HG03520 (cell line): ENCODE results near the gene USP34.
"Not testable (repeated sequence)": the region's sequence is repeated elsewhere in the genome, so short reads cannot be mapped to it uniquely, and the experiment has no call there.

Experiments
- ATAC-seq: cut with Tn5 transposase; IDR thresholded peaks from one replicate; pipeline ENCODE4 v1.9.1; 2021; ENCODE audit warnings: mild to moderate bottlenecking, moderate library complexity; ENCODE audit not compliant: unreplicated experiment

The USP34 gene

GRCh38 chr2:61426267-61426897 is 44.5 kb downstream of the USP34 start:
- peak; percentile 52 for ATAC-seq

- peak; percentile 6 for ATAC-seq
Observed at GRCh38 chr2:61425605-61426155, 45.2 kb downstream of the USP34 start.

- no peak for ATAC-seq
Observed at GRCh38 chr2:61423714-61424113, 47.2 kb downstream of the USP34 start.

- ATAC-seq: no peak
Observed at GRCh38 chr2:61421611-61422010, 49.3 kb downstream of the USP34 start.

DNA sequence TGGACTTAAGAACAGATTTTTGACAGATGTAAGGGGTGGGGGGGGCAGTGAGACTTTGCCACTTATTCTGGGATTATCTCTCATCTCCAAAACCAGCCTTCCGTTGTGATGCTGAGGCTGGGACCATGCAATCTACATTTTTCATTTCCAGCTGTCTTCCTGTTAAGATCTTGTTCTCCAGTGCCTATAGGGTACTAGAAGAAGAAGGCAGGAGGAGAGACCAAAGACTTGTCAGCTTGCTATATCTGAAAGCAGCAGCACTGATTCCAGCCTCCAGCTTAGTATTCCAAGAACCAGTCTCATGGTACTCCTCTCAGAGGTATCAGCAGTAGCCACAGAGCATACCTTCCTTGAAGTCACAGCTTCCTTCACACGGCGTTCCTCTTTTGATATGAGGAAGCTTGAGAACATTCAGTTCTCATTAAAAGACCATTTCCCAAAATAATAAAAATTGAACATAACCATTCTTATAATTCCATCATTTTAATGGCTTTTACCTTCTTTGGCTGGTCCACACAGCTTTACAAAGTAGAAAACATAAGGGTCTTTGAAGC is 49.8 kb downstream of the USP34 start:
- ATAC-seq: no peak

- ATAC-seq: no peak
Observed at GRCh38 chr2:61419570-61419969, 51.3 kb downstream of the USP34 start.

DNA sequence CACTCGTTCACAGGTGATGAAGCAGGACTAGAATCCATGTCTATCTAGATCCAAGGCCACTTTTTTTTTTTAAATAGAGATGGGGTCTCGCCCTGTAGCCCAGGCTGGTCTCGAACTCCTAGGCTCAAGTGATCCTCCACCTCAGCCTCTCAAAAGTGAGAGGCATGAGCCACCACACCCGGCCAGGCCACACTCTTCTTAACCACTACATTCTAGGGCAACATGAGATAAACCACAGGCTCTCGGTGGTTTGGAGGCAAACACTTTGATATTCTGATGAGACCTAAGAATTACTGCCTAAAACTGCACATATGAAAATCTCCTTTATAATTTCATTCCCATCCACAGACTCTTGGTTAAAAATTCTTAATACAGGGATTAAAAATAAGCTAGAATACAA is 51.8 kb downstream of the USP34 start:
- no peak for ATAC-seq

DNA sequence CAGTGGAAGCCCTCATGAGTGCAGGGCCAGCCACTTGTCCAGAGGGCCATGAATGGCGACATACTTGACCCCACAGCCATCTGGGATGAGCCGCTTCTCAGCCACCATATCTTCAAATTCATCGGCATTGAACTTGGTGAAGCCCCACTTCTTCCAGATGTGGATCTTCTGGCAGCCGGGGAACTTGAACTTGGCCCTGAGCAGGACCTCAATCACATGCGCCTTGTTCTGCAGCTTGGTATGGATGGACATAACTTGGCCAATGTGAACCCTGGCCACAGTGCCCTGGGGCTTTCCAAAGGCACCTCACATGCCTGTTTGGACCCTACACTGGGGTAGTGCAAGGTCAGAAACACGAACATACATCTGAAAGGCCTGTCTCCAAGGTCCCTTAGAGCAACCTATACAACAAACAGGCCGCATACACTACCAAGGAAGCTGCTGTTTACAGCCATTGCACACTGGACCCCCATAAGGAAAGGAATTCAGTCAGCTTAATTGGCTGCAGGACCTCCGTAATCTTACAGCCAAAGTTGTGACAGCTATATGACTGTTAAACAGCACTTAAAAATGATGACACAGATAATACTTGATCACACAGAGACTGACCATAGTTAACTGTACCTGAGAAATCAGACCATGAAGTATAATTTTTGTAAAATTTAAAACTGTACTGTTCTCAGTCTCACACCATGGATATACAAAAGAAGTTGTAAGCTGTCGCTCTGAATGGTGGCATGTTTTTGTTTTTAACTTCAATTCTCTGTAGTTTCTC is 53.8 kb downstream of the USP34 start:
- no peak for ATAC-seq

GRCh38 chr2:61415265-61415664 is 55.6 kb downstream of the USP34 start:
- ATAC-seq: no peak

DNA sequence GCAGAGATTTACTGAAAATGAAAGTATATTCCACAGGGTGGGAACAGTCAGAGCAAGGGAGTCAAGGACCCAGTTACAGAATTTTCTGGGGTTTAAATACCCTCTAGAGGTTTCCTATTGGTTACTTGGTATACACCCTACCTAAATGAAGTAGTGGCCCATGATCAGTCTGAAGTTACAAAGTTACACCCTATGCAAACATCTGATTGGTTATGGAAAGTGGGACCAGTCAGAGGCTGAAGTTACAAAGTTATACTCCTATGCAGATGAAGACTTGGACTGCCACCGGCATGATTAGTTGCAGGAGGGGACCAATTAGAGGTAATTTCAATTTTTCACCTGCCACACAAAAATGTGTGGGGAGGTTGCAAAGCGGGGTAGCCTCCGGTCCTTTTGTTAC is 56.2 kb downstream of the USP34 start:
- no peak for ATAC-seq

DNA sequence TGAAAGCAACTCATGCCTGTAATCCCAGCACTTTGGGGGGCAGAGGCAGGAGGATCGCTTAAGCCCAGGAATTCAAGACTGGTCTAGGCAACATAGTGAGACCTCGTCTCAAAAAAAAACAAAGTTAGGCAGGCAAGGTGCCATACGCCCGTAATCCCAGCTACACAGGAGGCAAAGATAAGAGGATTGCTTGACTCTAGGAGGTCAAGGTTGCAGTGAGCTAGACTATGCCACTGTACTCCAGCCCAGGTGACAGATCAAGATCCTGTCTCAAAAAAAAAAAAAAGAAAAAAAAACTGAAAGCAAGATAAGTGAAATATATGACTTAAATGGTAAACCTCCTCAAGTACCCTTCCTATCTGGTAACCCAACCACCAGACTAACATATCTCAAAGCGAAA is 59.8 kb downstream of the USP34 start:
- ATAC-seq: no peak

GRCh38 chr2:61410185-61410584 is 60.7 kb downstream of the USP34 start:
- no peak for ATAC-seq

- ATAC-seq: no peak
Observed at GRCh38 chr2:61405813-61406212, 65.1 kb downstream of the USP34 start.

DNA sequence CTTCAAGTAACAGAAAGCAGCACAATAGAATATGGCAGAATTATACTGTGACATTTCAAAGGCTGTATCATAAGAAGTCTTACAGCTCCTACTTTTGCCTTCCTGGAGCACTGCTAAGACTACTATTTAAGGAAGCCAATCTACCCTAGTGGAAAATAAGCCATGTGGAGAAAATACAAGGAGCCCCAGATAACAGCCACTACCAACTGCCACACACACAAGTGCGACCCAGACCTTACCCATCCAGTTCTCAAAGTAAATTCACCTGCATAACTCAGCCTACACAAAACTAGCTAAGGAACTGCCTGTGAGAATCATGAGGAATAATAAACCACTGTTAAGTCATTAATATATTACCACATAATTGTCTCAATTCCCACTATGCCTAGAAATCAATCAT is 66.4 kb downstream of the USP34 start:
- no peak for ATAC-seq

DNA sequence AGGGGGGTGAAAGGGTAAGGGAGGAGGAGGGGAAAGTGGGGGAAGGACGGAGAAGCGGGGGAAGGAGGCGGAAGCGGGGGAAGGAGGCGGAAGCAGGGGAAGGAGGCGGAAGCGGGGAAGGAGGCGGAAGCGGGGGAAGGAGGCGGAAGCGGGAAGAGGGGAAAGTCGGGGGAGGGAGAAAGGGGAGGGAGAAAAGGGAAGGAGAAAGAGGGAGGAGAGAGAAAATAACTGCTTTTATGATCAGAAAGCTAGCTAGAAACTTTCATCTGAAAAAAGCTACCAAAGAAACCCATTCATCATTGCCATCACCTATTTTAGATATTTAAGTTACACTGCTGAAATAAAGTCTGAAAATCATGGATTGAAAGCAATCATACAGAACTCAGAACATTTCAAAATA is 72.5 kb downstream of the USP34 start:
- no peak for ATAC-seq

- ATAC-seq: no peak
Observed at GRCh38 chr2:61396005-61396404, 74.9 kb downstream of the USP34 start.

- not testable (repeated sequence) for ATAC-seq
Observed at GRCh38 chr2:61387588-61387987, 83.3 kb downstream of the USP34 start.

DNA sequence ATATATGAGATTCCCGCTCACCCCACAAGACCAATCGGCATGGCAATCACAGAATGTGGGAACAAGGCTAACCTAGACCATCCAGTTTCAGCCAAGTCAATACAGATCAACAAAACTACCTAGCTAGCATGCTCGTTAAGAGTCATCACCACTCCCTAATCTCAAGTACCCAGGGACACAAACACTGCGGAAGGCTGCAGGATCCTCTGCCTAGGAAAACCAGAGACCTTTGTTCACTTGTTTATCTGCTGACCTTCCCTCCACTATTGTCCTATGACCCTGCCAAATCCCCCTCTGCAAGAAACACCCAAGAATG is 90.0 kb downstream of the USP34 start:
- not testable (repeated sequence) for ATAC-seq

GRCh38 chr2:61380056-61380881 is 90.6 kb downstream of the USP34 start:
- no peak for ATAC-seq

DNA sequence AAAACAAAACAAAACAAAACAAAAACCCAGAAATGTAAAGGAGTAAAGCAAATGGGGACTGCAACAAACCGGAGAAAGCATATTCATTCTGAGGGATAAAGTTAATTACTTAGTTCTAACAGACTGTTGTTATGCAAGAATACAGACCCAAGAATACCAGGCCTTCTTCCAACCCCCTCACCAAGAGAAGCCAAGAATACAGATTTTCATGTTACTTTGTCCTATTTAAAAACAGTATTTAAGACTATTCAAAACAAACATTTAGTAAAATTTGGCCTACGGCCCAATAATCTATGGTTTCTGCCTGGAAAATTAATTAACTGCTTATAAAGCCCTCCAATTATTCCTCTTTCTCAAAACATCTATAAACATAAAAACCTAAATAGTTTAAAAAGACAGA is 91.4 kb downstream of the USP34 start:
- ATAC-seq: no peak

DNA sequence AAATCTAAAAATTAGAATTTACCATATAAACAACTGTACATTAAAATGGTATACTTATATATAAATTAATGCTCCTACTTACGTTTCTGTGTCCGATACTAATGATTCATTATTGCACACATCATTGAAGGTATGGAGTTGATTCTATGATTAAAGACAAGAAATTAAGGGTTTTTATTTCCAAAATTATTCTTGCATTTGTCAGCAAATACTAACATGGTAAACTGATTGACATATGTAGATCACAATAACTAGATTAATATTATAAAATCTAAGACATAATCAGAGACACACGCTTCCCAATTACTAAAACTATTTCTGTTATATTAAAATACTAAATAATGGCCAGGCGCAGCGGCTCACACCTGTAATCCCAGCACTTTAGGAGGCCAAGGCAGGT is 92.6 kb downstream of the USP34 start:
- ATAC-seq: no peak
